GM13976 (cell line): ENCODE data around the gene MEA1.

ENCODE experiments used
- DNase-seq: peaks from one replicate; pipeline ENCODE4 v3.0.0; 2012; ENCODE audit warnings: low spot score
- in situ Hi-C: fragments of 300-500 bp; cut with MboI; formaldehyde crosslinking; loops from one replicate; pipeline ENCODE4 v1.12.0; 2022; ENCODE audit warnings: low sequenced_read_pairs, mixed read lengths, inconsistent platforms; ENCODE audit not compliant: unreplicated experiment
- TF ChIP-seq, protein P1 (sequence below): IDR thresholded peaks from 2 replicates; pipeline ENCODE4 v1.5.1; 2012; ENCODE audit warnings: borderline replicate concordance, mild to moderate bottlenecking; ENCODE audit not compliant: insufficient read depth; ENCODE audit errors: extremely low read depth, missing control alignments, control extremely low read depth

MEA1 gene

DNA sequence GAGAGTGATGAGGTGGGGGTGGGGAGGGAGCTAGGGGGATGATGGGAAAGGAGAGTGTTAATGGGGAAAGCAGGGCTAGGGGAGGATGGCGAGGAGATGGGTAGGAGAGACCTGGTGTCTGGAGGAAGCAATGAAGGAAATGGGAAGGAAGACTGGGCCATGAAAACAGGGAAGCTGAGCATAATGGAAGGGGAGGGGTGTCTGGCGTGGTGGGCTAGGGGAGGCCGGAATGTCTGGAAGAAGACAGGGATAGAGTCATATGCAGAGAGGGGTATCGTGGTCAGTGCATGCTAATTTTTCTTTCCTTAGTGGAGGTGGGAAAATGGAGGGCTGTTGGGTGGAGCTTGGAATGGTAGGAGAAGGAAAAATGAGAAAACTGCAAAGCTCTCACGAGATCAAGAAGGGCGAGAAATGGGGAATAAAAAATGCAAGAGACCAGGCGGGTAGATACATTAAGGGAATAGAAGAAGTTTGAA, 726 bp upstream of the MEA1 start:
- TF ChIP-seq, protein P1, sequence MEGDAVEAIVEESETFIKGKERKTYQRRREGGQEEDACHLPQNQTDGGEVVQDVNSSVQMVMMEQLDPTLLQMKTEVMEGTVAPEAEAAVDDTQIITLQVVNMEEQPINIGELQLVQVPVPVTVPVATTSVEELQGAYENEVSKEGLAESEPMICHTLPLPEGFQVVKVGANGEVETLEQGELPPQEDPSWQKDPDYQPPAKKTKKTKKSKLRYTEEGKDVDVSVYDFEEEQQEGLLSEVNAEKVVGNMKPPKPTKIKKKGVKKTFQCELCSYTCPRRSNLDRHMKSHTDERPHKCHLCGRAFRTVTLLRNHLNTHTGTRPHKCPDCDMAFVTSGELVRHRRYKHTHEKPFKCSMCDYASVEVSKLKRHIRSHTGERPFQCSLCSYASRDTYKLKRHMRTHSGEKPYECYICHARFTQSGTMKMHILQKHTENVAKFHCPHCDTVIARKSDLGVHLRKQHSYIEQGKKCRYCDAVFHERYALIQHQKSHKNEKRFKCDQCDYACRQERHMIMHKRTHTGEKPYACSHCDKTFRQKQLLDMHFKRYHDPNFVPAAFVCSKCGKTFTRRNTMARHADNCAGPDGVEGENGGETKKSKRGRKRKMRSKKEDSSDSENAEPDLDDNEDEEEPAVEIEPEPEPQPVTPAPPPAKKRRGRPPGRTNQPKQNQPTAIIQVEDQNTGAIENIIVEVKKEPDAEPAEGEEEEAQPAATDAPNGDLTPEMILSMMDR = no peak
- no peak for DNase-seq
- in situ Hi-C loops = no loop called here

DNA sequence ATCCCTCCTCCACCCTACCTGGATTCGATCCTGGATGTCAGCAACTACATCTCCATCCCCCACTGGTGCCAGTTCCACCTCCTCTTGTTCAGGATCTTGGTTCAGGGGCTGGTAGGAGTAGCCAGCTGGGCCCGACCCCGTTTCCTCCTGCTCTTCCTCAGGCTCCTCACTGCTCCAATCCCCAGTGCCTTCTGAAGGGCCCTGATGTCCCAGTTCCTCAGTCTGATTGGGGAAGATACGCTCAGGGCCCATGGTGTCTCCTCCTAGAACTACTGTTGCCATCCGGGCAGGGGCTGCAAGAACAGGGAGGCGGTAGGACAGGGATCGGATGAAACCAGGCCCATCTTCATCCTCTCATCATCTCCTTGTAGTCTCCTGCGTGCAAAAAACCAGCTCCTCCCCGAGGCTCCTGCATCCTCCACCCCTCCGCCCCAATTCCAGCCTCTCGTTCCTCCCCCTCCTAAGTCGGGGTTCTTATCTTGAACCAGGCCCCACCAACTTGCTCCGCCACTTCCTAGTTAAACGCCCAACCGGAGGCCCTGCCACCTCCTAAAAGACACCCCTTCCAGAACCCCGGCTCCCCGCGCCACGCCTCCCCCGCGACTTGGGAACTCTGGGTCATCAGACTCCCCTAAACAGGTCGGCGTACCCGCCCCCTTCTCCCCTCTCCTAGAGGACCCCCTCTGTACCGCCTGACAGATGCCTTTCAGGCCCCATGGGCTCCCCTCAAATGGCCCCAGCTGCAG, 476 bp downstream of the MEA1 start:
- TF ChIP-seq, protein P1 = no peak
- no peak for DNase-seq
- in situ Hi-C loops = no loop called here

DNA sequence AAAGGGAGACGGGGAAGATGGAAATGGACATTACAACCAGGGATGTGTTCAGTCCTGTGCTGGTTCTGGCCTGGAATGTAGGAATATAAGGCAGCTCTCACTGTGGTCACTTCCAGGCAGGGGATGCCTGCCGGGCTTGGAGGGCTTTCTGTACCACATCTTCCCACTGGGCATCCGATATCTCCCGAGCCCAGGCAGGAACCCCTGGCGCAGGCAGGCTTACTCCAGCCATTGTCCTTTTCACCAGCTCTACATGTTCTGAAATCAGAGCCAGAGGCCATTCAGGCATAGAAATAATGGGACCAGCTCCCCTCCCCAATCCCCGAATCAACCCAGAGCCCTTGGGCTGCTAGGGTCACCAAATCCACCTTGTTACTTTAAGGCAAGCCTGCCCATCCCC, 1.4 kb downstream of the MEA1 start:
- in situ Hi-C loops = no loop called here
- TF ChIP-seq, protein P1 = no peak
- no peak for DNase-seq

DNA sequence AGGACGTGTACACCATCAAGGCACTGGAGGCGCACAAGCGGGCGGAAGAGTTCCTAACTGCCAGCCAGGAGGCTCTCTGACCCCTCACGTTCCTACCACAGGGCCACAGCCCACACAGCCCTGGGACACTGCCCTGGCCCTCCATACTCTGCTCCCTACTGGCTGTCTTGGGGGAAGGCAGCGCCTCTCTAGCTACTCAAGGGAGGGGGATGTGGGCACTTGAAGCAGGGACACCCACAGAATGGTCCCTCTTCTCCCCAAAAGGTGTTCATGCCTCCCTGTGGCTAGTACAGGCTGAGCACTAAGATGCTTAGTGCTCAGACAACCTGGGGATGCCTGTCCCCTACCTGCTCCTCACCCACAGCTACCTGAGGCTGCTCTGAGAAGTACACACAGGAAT, 2.5 kb downstream of the MEA1 start:
- in situ Hi-C loops = no loop called here
- TF ChIP-seq, protein P1 = no peak
- no peak for DNase-seq

DNA sequence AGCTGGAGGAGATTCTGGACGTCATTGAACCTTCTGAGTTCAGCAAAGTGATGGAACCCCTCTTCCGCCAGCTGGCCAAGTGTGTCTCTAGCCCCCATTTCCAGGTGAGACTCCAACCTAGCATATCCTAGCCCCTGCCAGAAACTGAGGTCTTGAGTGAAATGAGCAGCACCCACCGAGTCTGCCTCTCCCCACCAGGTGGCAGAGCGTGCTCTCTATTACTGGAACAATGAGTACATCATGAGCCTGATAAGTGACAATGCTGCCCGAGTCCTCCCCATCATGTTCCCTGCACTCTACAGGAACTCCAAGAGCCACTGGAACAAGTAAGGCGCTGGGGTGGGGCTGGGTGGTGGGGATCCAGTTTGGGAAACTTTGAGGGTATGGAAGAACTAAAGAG, 4.6 kb downstream of the MEA1 start:
- TF ChIP-seq, protein P1 = peak; percentile 20
- peak; percentile 55 for DNase-seq
- in situ Hi-C loops = no loop called here

DNA sequence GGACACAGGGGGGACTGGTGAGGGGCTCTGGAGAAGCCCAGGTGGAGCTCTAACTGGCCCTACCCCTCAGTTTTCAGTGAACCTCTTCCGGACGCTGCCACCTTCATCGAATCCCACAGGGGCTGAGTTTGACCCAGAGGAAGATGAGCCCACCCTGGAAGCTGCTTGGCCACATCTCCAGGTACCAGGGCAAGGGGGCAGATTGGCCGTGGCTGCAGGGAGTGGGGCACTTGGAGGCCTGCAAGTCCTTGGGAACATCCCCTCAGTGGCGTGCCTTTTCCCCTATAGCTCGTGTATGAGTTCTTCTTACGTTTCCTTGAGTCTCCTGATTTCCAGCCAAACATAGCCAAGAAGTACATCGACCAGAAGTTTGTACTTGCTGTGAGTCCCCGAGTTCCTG, 6.6 kb downstream of the MEA1 start:
- TF ChIP-seq, protein P1 = no peak
- in situ Hi-C loops = no loop called here
- DNase-seq = no peak
